CD4-positive, alpha-beta T cell treated with Interleukin-4 for 1 hour (primary cell): Measurements from ENCODE around the gene TCF7.
A peak's percentile ranks its signal among the peaks of the same experiment; 100 is the strongest.

Experiments used
- DNase-seq, 2 donors: peaks; one replicate each; pipeline ENCODE4 v3.0.0-alpha.2; 2020 to 2022

TCF7 gene

DNA sequence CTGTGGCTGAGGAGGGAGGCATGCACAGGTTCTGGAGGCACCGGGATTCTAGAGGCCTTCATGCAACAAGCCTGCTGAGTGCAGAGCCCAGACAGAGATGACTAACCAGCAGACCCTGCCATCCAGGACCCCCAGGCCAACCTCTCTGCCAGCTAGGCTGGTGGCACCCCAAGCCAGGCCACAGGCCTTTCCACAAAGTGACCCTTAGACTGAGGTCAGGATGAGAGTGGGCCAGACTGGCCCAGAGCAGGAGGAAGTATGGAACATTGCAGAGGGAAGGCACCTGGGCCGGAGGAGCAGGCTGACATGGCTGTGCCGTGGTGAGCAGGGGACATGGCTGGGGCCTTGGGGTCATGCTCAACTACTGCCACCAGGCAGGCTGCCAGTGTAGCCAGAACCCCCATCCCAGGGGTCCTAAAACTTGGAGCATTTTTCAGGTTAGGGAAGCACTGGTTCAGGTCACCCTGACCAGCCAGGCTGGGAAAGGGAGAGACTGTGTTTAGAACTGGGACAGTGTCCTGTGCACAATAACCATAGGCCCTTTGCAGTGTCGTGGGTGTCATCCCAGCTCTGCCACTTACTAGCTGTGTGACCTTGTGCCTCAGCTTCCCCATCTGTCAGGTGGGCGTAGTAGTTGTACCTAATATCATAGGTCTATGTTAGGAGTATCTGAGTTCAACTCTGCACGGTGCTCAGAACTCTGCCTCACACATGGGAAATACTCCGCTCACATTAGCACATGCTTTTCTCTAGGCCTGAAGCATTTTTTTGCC lies 17.3 kb downstream of the TCF7 start:
- no peak for DNase-seq

DNA sequence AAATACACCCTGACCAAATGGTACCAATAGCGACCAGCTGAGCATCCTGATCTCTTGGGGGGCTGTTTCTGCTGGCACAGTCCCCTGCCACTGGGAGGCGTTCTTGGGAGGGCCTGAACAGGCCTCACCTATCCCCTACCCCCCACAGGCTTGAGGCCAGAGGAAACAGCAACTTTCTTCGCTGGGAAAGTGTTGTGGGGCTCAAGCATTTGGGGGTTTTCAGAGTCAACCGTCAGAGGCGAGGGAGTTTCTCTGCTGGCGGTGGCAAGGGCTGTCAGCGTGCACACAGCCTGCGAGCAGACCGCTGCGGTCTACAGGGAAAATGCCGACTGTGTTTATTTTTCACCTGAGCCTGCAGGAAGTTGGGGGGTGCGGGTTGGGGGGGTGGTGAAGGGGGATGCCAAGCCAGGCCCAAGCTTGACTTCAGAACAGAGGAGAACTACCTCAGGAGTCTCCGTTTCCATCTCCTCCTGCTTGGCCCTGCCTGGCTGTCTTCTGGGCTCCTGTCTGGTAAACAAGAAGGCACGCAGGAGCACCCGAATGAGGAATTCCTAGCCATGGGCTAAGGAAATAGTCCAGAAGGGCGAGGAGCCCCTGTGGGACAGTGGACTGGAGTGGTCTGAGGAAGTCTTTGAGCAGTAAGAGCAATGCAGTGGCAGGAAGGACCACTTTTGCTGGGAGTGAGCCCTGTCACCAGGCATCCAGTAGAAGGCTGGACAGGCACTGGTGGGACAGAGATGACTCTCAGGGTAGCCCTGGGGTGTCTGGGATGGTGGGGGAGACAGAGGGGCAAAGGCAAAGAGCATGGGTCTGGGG lies 18.1 kb downstream of the TCF7 start:
- peak; percentile 89 to 91 for DNase-seq

- DNase-seq, result no peak
Observed at GRCh38 chr5:134133188-134133994, 18.9 kb downstream of the TCF7 start.

DNA sequence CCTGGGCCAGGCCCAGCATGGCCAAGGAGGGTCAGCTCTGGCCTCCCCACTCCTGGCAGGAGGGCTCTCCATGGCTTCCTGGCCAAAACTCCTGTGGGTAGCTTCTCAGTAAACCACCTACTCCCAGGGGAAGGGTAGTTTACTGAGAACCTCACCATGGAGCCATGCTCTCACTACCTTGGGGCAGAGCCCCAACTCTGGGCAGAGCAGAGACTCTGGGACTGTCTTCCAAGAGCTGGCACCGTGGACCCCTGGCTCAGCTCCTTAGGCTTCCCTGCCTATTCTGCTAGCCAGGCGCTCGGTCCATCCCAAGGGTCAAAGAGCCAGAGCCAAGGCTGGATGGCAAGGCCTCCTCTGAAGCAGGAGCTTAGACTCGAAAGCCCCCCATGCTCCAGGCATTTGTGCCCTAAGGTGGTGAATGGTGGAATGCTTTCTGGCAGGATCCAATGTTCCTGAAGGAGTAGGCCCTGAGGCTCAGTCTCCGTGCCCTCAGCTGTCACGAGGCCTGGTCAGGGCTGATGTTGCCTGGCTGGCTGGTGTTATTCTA lies 19.6 kb downstream of the TCF7 start:
- DNase-seq, result peak in 1 of 2 donors; percentile 8

GRCh38 chr5:134135091-134135655 lies 20.7 kb downstream of the TCF7 start:
- DNase-seq, result no peak

DNA sequence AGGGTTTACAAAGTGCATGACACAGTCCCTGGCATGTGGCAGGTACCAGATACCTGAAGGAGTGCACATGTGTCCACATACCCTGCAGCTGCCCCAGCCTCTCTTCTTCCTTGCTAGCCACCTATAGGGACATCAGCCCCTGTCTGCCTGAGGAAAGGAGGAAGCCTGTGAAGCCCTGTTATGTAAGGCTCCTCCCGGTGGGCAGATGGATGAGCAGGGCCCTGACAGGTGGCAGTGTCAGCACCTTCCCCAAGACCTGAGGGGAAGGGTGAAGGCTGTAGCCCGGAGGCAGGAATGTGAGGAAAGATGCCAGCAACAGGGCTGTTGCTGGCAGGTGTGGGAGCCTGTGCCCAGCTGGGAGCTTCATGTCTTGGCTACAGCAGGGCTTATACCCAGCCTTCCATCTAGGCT lies 21.7 kb downstream of the TCF7 start:
- peak in 1 of 2 donors; percentile 8 for DNase-seq

- DNase-seq, result peak in 1 of 2 donors; percentile 8
Observed at GRCh38 chr5:134136771-134137170, 22.3 kb downstream of the TCF7 start.

DNA sequence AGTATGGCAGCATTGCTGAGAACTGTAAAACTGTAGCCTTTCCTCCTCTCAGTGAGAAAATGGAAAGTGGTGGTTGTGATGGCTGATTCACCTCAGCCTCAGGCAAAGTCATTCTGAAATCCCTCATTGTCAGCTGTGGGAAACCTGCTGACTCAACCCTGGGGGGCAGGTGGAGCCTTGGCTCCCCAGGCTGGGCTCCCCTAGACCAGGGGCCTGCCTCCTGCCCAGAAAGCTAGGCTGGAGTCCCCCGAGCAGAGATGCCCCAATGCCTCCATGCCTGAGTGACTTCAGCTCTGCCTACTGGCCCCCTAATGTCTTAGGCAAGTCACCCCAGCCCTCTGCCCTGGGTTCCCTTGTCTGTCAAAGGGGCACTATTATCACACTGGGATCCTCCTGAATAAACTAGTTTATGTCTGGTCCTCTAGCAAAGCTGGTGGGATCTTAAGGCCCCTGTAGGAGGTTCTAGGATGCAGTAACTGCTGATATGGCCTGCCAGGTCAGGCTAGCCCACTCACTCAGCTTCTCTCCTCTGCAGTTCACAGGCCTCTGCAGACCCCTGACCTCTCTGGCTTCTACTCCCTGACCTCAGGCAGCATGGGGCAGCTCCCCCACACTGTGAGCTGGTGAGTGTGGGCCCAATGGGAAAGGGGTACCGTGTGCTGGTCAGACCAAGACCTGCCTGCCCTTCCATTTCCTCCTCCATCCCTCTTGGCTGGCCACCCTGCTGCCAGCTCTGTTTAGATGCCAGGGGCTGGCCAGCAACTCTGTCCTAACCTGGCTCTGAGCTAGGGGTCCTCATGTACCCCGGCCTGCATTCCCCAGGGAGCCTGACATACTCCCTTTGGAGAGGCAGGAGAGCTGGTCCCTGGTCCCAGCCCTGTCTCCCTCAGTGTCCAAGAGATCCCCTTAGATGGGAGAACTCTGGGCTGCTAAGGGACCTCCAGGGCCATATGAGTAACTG lies 24.2 kb downstream of the TCF7 start:
- peak in 1 of 2 donors; percentile 10 for DNase-seq

GRCh38 chr5:134139377-134139851 lies 24.9 kb downstream of the TCF7 start:
- DNase-seq, result peak in 1 of 2 donors; percentile 7

- DNase-seq, result peak in 1 of 2 donors; percentile 5
Observed at GRCh38 chr5:134139891-134140469, 25.5 kb downstream of the TCF7 start.

DNA sequence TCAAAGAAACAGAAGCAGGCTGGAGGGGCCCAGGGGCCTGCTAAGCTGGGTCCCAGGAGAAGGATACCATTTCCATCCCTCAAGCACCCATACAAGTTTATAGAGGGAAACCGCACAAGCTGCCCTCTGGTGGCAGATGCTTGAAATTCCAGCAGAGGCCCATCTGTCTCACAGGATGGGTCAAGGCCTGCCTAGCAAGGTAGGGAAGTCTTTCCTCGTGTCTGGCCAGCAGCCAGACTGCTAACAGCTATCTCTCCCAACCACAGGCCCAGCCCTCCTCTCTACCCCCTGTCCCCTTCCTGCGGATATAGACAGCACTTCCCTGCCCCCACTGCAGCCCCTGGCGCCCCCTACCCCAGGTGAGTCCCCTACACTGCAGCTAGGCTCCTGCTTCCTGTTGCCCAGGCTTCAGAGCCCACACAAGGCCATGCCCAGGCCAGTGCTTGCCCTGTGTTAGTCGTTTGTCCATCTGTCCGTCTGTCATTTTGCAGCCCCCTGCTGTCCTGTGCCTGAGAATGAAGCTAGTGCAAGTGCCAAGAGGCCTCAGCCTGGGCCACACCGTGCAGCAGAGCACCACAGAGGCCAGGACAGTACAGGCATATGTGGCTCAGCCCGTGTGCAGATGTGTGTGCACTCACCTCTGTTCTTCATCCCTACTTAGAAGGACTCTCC lies 26.2 kb downstream of the TCF7 start:
- DNase-seq, result peak; percentile 67 to 72

DNA sequence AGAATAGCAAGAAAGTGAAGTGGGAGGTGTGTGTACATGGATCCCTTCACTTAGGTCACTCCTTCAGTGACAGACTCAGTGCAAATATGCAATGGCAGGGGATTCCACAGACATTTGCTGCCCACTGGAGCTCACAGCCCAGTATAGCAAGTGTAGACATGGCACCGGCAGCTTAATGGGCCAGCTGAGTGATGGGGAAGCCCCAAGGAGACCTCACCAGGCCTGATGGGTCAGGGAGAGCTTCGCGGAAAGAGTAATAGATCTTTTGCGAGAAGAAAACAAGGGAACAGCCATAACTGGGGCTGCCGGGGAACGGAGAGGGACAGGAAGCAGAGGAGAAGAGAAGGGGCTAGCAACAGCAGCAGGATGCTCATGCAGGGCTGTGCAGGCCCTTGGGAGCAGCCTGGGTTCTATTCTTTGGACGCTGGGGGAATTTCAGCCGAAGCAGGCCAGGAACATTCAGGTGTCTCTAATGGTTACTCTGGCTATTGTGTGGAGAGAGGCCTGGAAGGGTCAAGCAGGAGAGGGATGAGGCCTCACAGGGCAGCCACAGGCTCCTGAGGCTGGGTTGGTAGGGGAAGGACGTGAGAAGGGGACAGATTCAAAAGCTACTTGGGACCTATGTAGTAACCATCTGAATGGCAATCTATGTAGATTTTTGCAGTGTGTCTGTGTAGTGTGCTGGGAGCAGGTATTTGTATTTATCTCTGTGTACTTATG lies 27.0 kb downstream of the TCF7 start:
- DNase-seq, result peak in 1 of 2 donors; percentile 11

DNA sequence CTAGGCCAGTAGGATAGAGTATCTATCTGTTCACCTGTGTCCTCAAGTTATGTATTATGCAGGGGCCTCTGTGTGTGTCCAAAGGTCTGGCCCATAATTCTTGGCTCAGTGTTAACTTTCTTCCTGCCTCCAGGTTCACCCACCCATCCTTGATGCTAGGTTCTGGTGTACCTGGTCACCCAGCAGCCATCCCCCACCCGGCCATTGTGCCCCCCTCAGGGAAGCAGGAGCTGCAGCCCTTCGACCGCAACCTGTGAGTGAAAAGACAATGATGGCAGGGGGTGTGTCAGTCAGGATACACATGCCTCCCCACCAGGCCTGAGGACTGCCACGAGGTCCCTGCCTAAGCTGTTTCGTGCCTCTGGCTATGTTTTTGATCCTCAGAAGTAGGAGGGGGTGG lies 27.6 kb downstream of the TCF7 start:
- DNase-seq, result peak in 1 of 2 donors; percentile 9

- peak in 1 of 2 donors; percentile 10 for DNase-seq
Observed at GRCh38 chr5:134142806-134143205, 28.3 kb downstream of the TCF7 start.

DNA sequence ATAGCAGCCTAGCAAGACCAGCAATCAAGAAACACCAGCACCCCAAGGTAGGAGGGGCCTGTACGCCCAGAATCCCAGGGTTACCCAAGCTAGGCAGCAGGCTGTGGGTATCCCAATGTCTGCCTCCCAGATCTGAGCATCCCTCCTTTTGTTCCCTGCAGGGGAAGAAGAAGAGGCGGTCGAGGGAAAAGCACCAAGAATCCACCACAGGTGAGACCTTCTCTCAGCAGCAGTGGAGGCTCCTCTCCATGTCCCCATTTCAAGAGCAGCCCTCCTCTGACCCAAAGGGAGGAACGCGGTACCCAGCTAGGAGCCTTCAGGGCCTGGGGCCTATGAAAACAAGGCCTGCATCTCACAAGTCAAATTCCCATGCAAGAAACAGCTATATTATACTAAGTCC lies 28.9 kb downstream of the TCF7 start:
- DNase-seq, result peak in 1 of 2 donors; percentile 10

GRCh38 chr5:134143944-134144941 lies 29.8 kb downstream of the TCF7 start:
- DNase-seq, result no peak

DNA sequence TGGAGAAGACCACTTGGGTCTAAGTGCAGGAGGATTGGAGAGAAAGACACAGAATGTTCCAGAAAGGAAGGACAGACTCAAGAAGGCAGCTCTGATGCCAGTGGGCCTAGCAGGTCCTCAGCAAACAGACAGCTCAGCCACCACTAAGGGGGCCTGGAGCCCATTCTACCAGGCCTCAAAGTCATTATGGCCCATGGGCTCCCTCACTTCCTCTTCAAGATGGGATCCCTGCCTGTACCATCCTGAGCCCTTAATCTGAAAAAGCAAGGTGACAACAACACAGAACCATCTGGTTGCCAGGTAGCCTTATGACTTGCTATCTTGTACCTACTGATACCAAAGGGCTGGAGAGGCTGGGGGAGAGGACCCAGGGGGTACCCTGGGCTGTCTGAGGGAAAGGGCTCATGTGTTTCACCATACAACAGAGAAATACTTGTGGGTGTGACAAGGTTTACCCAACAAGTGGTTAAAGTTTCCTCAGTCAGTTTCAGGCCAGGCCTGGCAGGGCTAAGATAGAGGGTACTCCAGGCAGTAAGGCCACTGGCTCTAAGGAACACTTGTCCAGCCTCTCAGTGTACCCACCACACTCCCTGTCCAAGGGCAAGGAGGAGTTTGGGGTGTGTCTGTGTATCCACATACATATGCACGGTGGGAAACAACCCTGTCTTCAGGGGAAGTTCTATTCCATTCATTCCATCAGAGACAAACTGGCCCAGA lies 30.7 kb downstream of the TCF7 start:
- DNase-seq, result no peak
